H54 (cell line): ENCODE measurements around the gene GALNT10.
A peak's percentile ranks its signal among the peaks of the same experiment; 100 is the strongest.

Experiments
- DNase-seq: peaks from one replicate; pipeline ENCODE4 v3.0.0; 2011; ENCODE audit warnings: low spot score, mixed read lengths; ENCODE audit not compliant: insufficient read length
- FAIRE-seq: peaks from 3 replicates; lab custom pipeline; 2011; peaks lifted over from hg19 to GRCh38; lab: Jason Lieb, UNC
- POLR2A ChIP-seq: IDR thresholded peaks from 2 replicates; pipeline ENCODE4 v1.6.1; 2011; ENCODE audit warnings: low read depth, mild to moderate bottlenecking, low read length

The GALNT10 gene

GRCh38 chr5:154435226-154435625, 244.7 kb downstream of the GALNT10 start:
- FAIRE-seq (no peak), DNase-seq (no peak)
- no peak for TF ChIP-seq POLR2A

DNA sequence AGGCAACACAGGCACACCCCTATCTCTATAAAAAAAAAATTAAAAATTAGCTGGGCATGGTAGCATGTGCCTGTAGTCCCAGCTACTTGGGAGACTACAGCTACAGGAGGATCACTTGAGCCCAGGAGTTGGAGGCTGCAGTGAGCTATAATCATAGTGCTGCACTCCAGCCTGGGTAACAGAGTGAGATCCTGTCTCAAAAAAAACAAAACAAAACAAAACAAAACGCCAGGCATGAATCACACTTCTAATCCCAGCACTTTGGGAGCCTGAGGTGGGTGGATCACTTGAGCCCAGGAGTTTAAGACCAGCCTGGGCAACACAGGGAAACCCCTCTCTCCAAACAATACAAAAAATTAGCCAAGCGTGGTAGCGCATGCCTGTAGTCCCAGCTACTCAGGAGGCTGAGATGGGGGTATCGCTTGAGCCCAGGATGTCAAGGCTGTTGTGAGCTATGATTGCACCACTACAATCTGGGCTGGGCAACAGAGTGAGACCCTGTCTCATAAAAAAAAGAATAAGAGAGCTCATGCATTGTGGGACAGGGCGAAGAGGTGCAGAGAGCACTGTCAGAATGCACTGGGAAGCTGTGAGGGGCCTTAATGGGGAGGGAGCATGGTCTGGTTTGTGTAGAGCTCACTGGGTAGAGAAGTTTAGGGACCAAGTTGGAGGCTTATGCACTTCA, 246.9 kb downstream of the GALNT10 start:
- DNase-seq, result no peak
- no peak for TF ChIP-seq POLR2A
- FAIRE-seq, result no peak

DNA sequence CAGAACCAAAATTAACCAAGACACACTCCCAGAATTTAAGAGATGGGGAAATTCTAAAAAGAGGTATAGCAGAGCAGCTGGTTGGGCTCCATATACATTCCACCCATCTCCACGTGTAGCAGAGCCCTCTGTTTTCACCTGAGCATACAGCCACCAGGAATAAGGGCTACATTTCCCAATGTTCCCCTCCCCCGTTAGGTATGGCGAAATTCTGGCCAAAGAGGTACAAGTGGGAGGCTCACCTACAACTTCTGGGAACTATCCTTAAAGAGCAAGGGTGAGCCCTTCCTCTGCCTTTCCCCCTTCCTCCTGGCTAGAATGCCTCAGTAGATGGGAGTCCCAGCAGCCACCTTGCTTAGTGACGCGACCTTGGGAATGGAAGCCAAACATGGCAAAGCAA, 250.0 kb downstream of the GALNT10 start:
- no peak for TF ChIP-seq POLR2A
- no peak for DNase-seq
- FAIRE-seq, result no peak

- no peak for FAIRE-seq
- no peak for DNase-seq
- TF ChIP-seq POLR2A, result no peak
These were observed 252.3 kb downstream of the GALNT10 start for GRCh38 chr5:154442801-154443200.

- no peak for DNase-seq
- no peak for TF ChIP-seq POLR2A
- FAIRE-seq, result no peak
These were observed 254.3 kb downstream of the GALNT10 start for GRCh38 chr5:154444556-154445421.

DNA sequence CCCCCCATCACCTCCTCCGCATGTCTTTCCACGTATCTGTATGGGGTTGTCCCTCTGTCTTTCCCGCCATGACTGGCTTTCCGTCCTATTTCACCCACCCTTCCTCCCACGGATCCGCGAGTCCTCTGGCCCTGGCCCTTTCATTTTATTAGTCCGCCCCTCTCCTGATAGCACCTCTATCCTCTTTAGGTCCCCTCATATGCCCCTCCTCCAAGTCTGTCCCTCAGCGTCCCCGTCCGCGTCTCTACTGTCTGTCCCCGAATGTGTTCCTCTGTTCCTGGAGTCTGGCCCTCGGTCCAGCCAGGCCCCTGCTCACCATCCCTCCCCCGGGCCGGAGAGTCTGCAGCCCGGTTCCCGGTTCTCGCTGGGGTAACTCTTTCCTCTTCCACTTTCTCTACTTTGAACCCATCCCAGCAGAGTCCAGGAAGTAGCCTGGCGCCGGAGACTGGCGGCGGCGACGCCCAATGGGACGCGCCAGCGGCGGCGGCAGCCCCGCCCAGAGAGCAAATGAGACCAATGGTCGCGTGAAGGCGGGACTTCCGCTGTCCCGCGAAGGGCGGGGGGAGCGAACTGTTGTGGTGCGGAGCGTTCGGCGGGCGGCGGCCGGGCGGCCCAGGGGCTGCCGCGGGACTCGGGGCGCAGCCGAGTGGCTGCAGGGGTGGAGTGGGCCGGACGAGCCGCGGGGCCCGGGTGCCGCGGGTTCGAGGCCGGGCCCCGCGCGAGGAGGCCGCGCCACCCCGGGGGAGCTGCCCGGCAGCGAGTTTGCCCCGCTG, 255.1 kb downstream of the GALNT10 start, which contains the start of gene SAP30L:
Gene SAP30L, plus strand, starts transcription at position 576 of the 773 bp plus-strand sequence. CDS start 608 bp downstream, outside the sequence.
- DNase-seq (peak; percentile 99), FAIRE-seq (no peak)
- peak; percentile 68 for TF ChIP-seq POLR2A

DNA sequence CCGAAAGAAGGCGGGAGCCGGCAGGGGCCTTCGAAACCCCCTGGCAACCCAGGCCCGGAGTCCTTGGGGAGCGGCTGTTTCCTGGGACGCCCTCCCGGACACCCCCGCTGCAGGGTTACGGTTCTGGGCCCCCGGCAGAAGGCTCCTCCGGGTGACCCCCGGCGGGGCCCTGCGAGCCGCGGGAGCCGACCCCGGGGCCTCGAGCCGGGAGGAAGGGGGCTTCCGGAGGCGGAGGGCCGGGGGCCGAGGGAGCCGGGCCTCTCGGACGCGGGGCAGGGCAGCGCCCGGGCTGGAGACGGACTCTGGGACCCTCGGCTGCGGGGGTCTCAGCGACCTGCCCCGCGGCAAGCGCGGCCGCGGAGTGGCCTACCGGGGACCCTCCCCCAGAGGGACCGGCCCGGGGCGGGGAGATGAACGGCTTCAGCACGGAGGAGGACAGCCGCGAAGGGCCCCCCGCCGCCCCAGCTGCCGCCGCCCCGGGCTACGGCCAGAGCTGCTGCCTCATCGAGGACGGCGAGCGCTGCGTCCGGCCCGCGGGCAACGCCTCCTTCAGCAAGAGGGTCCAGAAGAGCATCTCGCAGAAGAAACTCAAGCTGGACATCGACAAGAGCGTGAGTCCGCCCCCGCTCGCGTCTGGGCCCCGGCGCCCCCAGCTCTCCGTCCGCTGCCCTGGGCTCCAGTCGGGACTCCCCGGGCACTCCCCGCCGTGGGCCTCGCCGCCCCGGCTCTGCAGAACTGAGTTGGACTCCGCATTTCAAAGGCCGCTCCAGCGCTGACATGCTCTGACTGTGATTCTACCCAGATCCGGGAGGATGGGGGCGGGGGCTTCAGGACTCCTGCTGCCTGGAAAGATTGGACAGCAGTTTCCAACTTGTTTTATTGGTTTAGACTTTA, 255.9 kb downstream of the GALNT10 start:
- DNase-seq (peak; percentile 54), FAIRE-seq (no peak)
- TF ChIP-seq POLR2A, result peak; percentile 33; the same call in 1 of the 2 replicates

DNA sequence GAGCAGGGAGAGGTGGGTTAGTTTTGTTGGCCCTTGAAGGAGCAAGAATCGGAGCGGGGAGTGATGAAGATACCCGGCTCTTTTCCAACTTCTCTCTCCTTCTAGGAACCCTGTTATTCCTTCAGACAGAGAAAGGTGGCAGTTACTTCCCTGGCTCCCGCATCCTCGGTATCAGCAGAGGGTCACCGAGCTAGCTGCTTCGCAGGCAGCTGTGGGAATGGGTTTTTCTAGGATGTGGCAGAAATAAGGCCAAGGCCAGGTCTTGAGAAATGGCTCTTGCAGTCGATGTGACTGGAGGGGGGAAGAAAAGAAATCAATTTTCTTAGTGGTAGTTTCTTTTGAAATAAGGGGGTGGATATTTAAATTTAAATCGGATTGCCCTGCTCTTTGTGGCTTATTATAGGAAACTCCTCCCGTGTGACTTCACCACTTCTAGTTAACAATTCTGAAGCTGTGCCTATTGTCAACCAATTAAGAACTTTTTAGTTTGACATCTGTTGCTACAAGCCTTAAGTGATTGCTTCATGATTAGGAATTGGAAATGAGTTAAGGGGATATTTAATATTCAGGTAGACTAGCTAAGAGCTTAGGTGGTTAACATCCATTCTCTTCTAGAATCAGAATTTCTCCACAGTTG, 256.7 kb downstream of the GALNT10 start:
- FAIRE-seq, result no peak
- DNase-seq, result no peak
- TF ChIP-seq POLR2A, result no peak

- TF ChIP-seq POLR2A, result no peak
- DNase-seq, result no peak
- FAIRE-seq, result no peak
These were observed 259.3 kb downstream of the GALNT10 start for GRCh38 chr5:154449786-154450185.

DNA sequence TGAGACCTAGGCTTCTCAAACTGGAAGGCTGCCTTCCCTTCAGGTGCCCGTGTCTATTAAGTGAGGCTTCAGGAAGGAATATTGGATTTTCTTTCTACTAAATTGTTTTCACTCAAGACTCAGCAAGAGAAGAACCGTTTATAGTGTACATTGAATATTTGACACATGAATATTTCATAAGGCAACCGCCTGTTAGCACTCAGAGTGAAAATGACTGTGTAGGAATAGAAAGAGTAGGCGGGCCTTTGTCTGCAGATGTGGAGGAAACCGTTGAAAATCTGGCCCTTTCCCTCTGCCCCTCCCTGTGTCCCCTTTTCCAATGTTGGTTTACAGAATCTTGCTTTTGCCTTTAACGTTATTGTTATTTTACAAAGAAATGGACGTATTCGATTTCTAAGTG, 261.4 kb downstream of the GALNT10 start:
- TF ChIP-seq POLR2A, result no peak
- FAIRE-seq (no peak), DNase-seq (no peak)

- FAIRE-seq (no peak), DNase-seq (no peak)
- no peak for TF ChIP-seq POLR2A
These were observed 265.1 kb downstream of the GALNT10 start for GRCh38 chr5:154455585-154455984.

GRCh38 chr5:154456540-154456939, 266.0 kb downstream of the GALNT10 start:
- TF ChIP-seq POLR2A, result no peak
- FAIRE-seq, result no peak
- no peak for DNase-seq
